HTERT RPE-1 (cell line): ENCODE measurements around the gene PRKCH.

Experiments
- in situ Hi-C: fragments of 300-500 bp; cut with MboI; formaldehyde crosslinking; loops from 4 replicates; pipeline ENCODE4 v1.14.3; 2020; ENCODE audit warnings: low sequenced_read_pairs

PRKCH gene

DNA sequence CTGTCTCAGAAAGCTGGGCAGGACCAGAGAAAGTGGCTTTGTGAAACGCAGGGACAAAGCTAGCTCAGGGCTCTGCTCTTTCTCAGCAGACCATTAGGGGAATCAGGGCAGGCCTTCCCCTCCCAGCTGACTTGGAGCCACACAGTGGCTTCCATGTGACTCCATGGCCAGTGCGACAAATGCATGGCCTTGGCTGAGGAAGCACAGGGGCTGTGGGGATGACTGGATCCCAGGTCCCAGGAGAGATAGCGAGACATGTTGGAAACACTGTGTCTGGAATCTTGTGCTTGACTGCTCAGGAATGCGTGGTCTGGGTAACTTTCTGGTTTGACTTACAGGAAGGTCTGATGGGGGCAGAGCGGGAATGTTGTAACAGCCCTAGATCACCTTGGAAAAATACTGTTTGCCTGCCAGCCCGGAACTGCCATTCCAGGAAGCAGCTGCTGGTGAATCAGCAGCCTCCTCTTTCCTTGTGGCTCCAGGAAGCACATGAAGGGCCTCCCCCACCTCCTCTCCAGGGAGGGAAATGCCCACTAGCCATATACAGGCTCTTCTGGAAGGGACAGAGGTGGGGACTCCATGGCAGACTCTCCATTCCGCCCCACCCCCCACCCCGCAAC is 240.4 kb downstream of the PRKCH start:
- in situ Hi-C loops: no loop called here

- in situ Hi-C loops: no loop called here
Measured at GRCh38 chr14:61562321-61563161, 241.2 kb downstream of the PRKCH start.

- in situ Hi-C loops: no loop called here
Measured at GRCh38 chr14:61563162-61563511, 241.8 kb downstream of the PRKCH start.

DNA sequence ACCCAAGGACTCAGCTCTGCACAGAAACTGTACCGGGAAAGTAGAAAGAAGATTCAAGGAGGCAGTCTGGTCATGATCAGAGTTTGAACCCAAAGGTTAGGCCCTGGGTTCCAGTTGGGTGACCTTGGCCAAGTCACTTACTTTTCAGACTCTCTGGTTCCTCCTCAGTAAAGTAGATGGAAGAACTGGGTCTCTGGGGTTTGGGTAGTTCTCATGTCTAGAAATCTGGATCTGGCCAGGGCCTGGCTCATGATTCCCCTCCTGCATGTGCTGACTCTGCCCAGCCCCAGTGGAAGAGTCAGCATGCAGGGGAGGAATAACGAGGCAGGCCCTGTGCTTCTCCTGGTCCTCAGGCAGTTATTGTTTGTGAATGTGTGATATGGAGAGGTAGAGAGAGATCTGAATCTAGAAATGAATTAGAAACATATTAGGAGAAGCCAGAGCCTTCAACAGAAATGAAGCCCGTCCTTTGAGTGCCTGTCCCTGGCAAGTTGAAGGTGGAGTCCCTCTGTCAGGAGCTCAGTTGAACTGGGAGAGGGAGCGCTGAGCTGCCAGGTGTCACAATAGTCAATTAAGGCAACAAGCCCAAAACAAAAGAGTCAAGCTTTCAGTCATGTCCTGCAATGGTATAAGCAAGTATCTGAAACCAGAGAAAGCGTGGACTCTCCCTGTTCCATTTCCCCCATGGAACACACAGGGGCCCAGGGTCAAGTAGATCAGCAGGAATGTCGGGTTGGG is 242.7 kb downstream of the PRKCH start:
- in situ Hi-C loops: no loop called here

GRCh38 chr14:61564618-61565091 is 243.3 kb downstream of the PRKCH start:
- in situ Hi-C loops: no loop called here

- in situ Hi-C loops: no loop called here
Measured at GRCh38 chr14:61565181-61565580, 243.8 kb downstream of the PRKCH start.

DNA sequence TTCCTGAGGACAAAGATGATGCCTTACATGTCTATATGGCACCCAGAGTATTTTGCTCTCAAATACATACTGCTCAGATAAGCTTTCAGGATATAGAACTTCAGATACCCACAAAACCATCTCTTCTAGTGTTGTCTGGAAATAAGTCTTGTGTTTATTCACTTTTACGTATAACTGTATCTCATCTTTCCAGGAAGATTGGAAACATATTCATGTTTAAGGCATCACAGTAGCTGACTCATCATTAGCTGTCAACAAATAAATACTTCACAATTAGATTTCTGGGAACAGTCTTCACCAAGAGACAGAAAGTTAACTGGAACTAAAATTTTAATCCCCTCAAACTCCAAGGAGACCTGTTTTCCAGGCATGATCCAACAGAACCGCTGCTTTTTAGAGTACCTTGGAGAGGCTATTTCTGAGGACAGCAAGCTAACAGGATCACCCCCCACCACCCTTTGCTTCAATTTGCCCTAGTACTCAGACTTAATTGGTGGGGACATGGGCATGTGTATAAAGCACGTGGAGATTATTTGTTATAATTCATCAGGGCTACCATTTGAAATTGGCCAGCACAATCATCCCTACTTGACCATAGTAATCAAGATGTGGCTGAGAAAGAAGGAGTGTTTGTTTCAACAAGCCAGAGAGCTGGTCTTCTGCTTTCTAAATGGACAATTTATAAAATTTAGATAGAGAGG is 244.6 kb downstream of the PRKCH start:
- in situ Hi-C loops: no loop called here

GRCh38 chr14:61566537-61567225 is 245.3 kb downstream of the PRKCH start:
- in situ Hi-C loops: no loop called here

DNA sequence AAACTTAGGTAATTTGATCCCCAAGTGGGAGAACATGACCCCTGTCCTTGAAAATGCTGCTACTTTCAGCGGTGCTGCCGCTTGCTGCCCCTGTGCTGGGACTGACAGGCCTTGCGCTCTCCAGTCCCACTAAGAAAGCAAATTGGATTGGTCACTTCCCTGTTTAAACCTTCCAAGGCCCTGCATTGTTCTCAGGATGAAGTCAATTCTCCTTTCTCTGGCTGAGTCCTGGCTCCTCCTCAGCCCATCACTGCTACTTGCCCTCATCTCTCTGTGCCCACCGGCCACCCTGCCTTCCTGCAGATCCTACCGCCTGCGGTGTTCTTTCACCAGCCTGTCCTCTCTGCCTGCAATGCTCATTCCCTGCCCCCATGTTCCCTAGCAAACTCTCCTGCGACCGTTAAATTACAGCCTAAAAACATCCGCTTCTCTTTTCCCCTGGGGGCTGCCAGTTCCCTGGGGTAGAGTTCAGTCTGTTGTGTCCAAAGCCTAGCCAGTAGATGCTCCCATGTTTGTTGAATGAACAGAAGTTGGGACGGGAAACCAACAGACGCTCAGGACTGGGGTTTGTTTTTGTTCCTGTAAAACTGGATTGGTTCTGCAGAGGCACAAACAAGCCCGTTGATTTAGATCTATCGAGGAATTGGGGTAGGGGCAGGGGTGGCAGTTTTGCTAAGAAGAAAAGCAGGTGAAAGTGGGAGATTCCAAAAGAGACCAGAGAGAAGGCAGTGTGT is 246.6 kb downstream of the PRKCH start:
- in situ Hi-C loops: no loop called here

DNA sequence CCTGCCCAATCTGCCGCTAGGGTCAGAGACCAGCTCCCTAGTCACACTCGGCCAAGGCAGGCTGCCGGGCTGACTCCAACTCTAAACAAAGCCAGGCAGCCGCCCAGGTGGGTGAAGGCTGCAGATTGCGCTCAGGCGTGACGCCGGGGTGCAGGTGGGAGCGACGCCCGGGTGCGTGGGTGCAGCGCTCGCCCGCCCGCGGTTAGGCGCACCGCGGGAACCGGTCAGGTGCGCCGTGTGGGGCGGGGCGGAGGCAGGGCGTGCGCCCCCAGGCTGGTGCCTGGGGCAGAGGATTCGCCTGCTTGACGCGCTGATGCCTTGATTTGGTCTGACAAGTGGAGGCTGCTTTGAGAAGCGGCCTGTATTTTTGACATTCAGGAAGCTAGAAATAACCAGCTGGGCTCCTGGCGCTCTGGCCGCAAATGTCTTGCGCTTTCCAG is 247.2 kb downstream of the PRKCH start:
- in situ Hi-C loops: no loop called here

GRCh38 chr14:61569308-61569707 is 247.9 kb downstream of the PRKCH start:
- in situ Hi-C loops: no loop called here

GRCh38 chr14:61569812-61570548 is 248.6 kb downstream of the PRKCH start:
- in situ Hi-C loops: no loop called here

DNA sequence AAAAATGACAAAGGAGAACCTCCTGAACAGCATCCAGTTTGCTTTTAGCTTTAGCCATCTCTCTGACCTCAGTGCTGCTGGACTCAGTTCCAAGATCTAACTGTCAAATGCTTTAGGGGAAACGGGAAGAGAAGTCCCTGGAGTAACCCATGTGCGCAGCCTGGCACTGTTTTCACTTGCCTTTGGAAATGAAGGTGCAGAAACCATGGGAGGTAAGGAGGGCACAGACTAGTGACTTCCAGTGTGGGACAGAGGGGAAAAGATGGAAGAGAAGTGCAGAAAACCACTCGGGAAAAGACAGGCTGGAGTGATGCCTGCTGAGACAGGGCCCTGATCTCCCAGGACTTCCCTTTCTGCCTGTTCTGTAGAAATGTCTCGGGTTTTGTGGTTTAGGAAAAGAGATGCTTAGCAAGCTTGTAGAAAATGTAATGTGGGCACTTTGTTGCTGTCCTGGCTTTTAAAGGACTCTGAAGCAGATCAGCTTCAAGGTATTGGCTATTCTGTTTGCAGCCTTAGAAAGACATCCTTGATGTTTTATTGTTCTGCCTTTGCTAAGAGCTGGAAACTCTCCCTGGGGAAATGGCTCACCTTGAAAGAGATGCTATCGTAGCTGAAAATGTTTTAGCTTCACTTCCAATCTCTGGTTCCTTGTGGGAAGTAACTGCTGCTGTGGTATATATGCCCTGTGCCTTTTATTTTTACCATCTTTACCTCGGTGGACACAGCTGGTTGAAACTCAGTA is 249.3 kb downstream of the PRKCH start:
- in situ Hi-C loops: no loop called here

- in situ Hi-C loops: no loop called here
Measured at GRCh38 chr14:61571917-61572316, 250.5 kb downstream of the PRKCH start.

GRCh38 chr14:61573321-61573720 is 251.9 kb downstream of the PRKCH start:
- in situ Hi-C loops: no loop called here

- in situ Hi-C loops: no loop called here
Measured at GRCh38 chr14:61573748-61574513, 252.6 kb downstream of the PRKCH start.

GRCh38 chr14:61574514-61574807 is 253.1 kb downstream of the PRKCH start:
- in situ Hi-C loops: no loop called here

GRCh38 chr14:61575126-61575525 is 253.7 kb downstream of the PRKCH start:
- in situ Hi-C loops: no loop called here
